GM23338 (cell line): ENCODE results near the gene VPS35. TPM values are rescaled to one million over a fixed set of nuclear protein-coding genes. Genes with fewer than 3 reads are reported as not detected.

Experiments
- ATAC-seq: fragments of 200-7000 bp; cut with Tn5 transposase; 3 replicates; pipeline ENCODE4 v1.9.1; 2020
- DNase-seq: peaks from one replicate; pipeline ENCODE4 v3.0.0-alpha.2; 2015; ENCODE audit warnings: low spot score
- H2AFZ ChIP-seq: fragments of 200-600 bp; sonication (generic); 2 replicates; pipeline ENCODE4 v1.8.0; 2016; ENCODE audit warnings: antibody characterized with exemption, mild to moderate bottlenecking, moderate library complexity
- H3F3A ChIP-seq: fragments of 200-600 bp; sonication (generic); replicated peaks from 2 replicates; pipeline ENCODE4 v1.8.0; 2017; ENCODE audit warnings: antibody characterized with exemption, mixed run types, low read depth
- H3K27ac ChIP-seq: fragments of 200-600 bp; sonication (generic); 2 replicates; pipeline ENCODE4 v1.6.1; 2016; ENCODE audit warnings: low read depth
- H3K27me3 ChIP-seq: fragments of 200-600 bp; sonication (generic); 2 replicates; pipeline ENCODE4 v1.8.0; 2016; ENCODE audit warnings: mild to moderate bottlenecking, mixed run types, moderate library complexity; ENCODE audit not compliant: insufficient read depth
- H3K36me3 ChIP-seq: fragments of 200-600 bp; sonication (generic); 2 replicates; pipeline ENCODE4 v1.8.0; 2016; ENCODE audit warnings: mild to moderate bottlenecking; ENCODE audit not compliant: insufficient read depth
- H3K4me1 ChIP-seq: fragments of 200-600 bp; sonication (generic); 2 replicates; pipeline ENCODE4 v1.8.0; 2016; ENCODE audit warnings: mild to moderate bottlenecking, moderate library complexity; ENCODE audit not compliant: insufficient read depth
- H3K4me2 ChIP-seq: fragments of 200-600 bp; sonication (generic); 2 replicates; pipeline ENCODE4 v1.7.1; 2017; ENCODE audit warnings: mixed run types
- H3K4me3 ChIP-seq: fragments of 200-600 bp; sonication (generic); 2 replicates; pipeline ENCODE4 v1.6.1; 2016; ENCODE audit warnings: mixed run types
- H3K79me2 ChIP-seq: fragments of 200-600 bp; sonication (generic); replicated peaks from 2 replicates; pipeline ENCODE4 v1.8.0; 2017; ENCODE audit warnings: mild to moderate bottlenecking; ENCODE audit not compliant: insufficient read depth
- H3K9me2 ChIP-seq: fragments of 200-600 bp; sonication (generic); 2 replicates; pipeline ENCODE4 v1.8.0; 2017; ENCODE audit not compliant: insufficient read depth
- H4K20me1 ChIP-seq: fragments of 200-600 bp; sonication (generic); replicated peaks from 2 replicates; pipeline ENCODE4 v1.8.0; 2017; ENCODE audit warnings: mild to moderate bottlenecking; ENCODE audit not compliant: insufficient read depth
- H3K27ac Mint-ChIP-seq: 2 replicates; pipeline ENCODE4 v1.8.0; 2020; ENCODE audit warnings: inconsistent platforms, mild to moderate bottlenecking, moderate library complexity, mixed read lengths
- H3K27me3 Mint-ChIP-seq: 3 replicates; pipeline ENCODE4 v1.8.0; 2022; ENCODE audit warnings: low read depth, mild to moderate bottlenecking, moderate library complexity, mixed read lengths, inconsistent platforms; ENCODE audit not compliant: insufficient read depth, poor library complexity
- H3K36me3 Mint-ChIP-seq: 3 replicates; pipeline ENCODE4 v1.8.0; 2021; ENCODE audit warnings: low read depth, mild to moderate bottlenecking, inconsistent platforms, moderate library complexity, mixed read lengths
- H3K4me1 Mint-ChIP-seq: 3 replicates; pipeline ENCODE4 v1.8.0; 2020; ENCODE audit warnings: mild to moderate bottlenecking, inconsistent platforms, mixed read lengths
- H3K4me3 Mint-ChIP-seq: 3 replicates; pipeline ENCODE4 v1.8.0; 2021; ENCODE audit warnings: moderate library complexity, mild to moderate bottlenecking, inconsistent platforms, mixed read lengths
- H3K9me3 Mint-ChIP-seq: 3 replicates; pipeline ENCODE4 v1.8.0; 2020; ENCODE audit warnings: moderate library complexity, mild to moderate bottlenecking, inconsistent platforms, mixed read lengths
- CREB1 ChIP-seq: fragments of 250-450 bp; sonication (Bioruptor Pico); IDR thresholded peaks from 2 replicates; pipeline ENCODE4 v1.5.0; 2020; ENCODE audit warnings: low read depth, mild to moderate bottlenecking, moderate library complexity
- CTCF ChIP-seq, 2 experiments: fragments of 200-600 bp in 1 of 2; sonication (generic) in 1 of 2; conservative IDR thresholded peaks; 2 replicates each; pipeline versions ENCODE4 v1.5.1 to v1.6.1; 2016 to 2017; ENCODE audit warnings: antibody characterized with exemption in 2 of 2, low read depth in 2 of 2, mild to moderate bottlenecking in 2 of 2, moderate library complexity in 1 of 2
- ETS1 ChIP-seq: IDR thresholded peaks from 2 replicates; pipeline ENCODE4 v1.6.1; 2016; ENCODE audit warnings: antibody characterized with exemption
- EZH2 ChIP-seq: fragments of 200-600 bp; sonication (generic); IDR thresholded peaks from one replicate; pipeline ENCODE4 v1.8.0; 2017; ENCODE audit warnings: antibody characterized with exemption, mild to moderate bottlenecking, low read depth; ENCODE audit not compliant: unreplicated experiment
- EZH2phosphoT487 ChIP-seq: fragments of 200-600 bp; sonication (generic); IDR thresholded peaks from one replicate; pipeline ENCODE4 v1.8.1; 2018; ENCODE audit warnings: antibody characterized with exemption; ENCODE audit not compliant: unreplicated experiment
- JUNB ChIP-seq: IDR thresholded peaks from one replicate; pipeline ENCODE4 v1.6.1; 2016; ENCODE audit warnings: antibody characterized with exemption; ENCODE audit not compliant: unreplicated experiment
- NANOG ChIP-seq: IDR thresholded peaks from 2 replicates; pipeline ENCODE4 v1.6.1; 2016; ENCODE audit warnings: antibody characterized with exemption, borderline replicate concordance
- POLR2AphosphoS5 ChIP-seq: IDR thresholded peaks from 2 replicates; pipeline ENCODE4 v1.6.1; 2016; ENCODE audit warnings: antibody characterized with exemption, low read depth
- REST ChIP-seq: IDR thresholded peaks from one replicate; pipeline ENCODE4 v1.6.1; 2018; ENCODE audit warnings: antibody characterized with exemption; ENCODE audit not compliant: unreplicated experiment
- ZNF114 ChIP-seq: fragments of 250-450 bp; sonication (Bioruptor Pico); IDR thresholded peaks from 2 replicates; pipeline ENCODE4 v1.5.0; 2020; ENCODE audit warnings: mild to moderate bottlenecking, moderate library complexity
- ZNF331 ChIP-seq: fragments of 250-450 bp; sonication (Bioruptor Pico); IDR thresholded peaks from 2 replicates; pipeline ENCODE4 v1.5.0; 2020; ENCODE audit warnings: low read depth, mild to moderate bottlenecking, moderate library complexity
- polyA plus RNA-seq: library from polyadenylated mRNA; unstranded; fragments of >200 nt; fragmentation: Nextera tagmentation; extraction: Ambion mirVana; gene quantifications from 2 replicates; pipeline ENCODE4 v1.2.1, GENCODE V29; 2016
- total RNA-seq: library from RNA; depleted of rRNA; stranded (reverse); fragments of >200 nt; shearing (Covaris generic); gene quantifications from 2 replicates; pipeline ENCODE4 v1.2.3, GENCODE V29; 2014

The VPS35 gene
- total and polyA plus RNA-seq, 2 experiments from 2014 or later: 31.1 to 40.0 TPM

GRCh38 chr16:46702030-46702429, 13.1 kb upstream of the VPS35 start (continued):
- no peak for TF ChIP-seq CTCF (conservative IDR thresholded peaks at IDR 0.05; ENCODE audit: low read depth in 2 of 2)
- no peak for TF ChIP-seq EZH2phosphoT487
- no peak for TF ChIP-seq ZNF331 (CRISPR knock-in tag)
- TF ChIP-seq NANOG: no peak
- TF ChIP-seq ETS1: no peak
- no peak for TF ChIP-seq EZH2
- no peak for TF ChIP-seq CREB1 (CRISPR knock-in tag)
- no peak for TF ChIP-seq JUNB
- TF ChIP-seq POLR2AphosphoS5: no peak
- TF ChIP-seq REST: no peak

- no peak overlapping the region for H2AFZ ChIP-seq
- no peak overlapping the region for H3K27ac Mint-ChIP-seq
- TF ChIP-seq EZH2 (no peak), ZNF114 (no peak), CREB1 (CRISPR knock-in tag) (no peak)
- no peaks in the 10 kb centered on the region for H3K9me2 ChIP-seq
- no peaks in the 10 kb centered on the region for H3K4me1 ChIP-seq
- H3K27ac ChIP-seq: no peak overlapping the region
- H4K20me1 ChIP-seq: no peaks in the 10 kb centered on the region
- H3K4me1 Mint-ChIP-seq: no peaks in the 10 kb centered on the region
- peaks cover 40% of the 10 kb centered on the region for H3K36me3 Mint-ChIP-seq
- no peak overlapping the region for H3K4me2 ChIP-seq
- no peak overlapping the region for H3K4me3 Mint-ChIP-seq
- no peaks in the 10 kb centered on the region for H3K27me3 ChIP-seq
- no peaks in the 10 kb centered on the region for H3K27me3 Mint-ChIP-seq
- H3K9me3 Mint-ChIP-seq: no peaks in the 10 kb centered on the region
- no peak for DNase-seq
- no peak for ATAC-seq
- H3K36me3 ChIP-seq: peaks cover 21% of the 10 kb centered on the region
- H3K4me3 ChIP-seq: no peak overlapping the region
- H3K79me2 ChIP-seq: no peaks in the 10 kb centered on the region
- H3F3A ChIP-seq: no peaks in the 10 kb centered on the region; the same call in 1 of the 2 replicates
Measured at GRCh38 chr16:46701615-46702014, 12.6 kb upstream of the VPS35 start.
